Measurements from ENCODE around the gene PCSK2.

PCSK2 gene

DNA sequence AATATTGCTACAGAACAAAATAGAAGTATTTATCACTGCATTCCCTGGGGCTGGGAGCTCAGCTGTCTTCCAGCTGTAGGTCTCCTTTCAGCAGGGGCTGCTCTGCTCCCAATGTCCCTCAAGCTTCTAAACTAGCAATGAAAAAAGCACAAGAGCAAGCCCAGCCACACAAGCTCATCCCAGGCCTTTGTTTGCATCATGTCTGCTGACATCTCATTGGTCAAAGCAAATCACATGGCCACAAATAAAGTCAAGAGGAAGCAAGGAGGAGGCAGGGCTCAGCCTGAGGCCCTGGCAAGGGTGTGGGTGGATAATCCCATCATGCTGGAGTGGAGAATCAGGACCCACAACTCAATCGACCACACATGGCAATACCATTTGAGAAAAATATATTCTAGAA lies 306.6 kb downstream of the PCSK2 start:
- DNase-seq (ENCODE audit: low read depth in 2 of 2): peak in 1 of 2 experiments; percentile 24

DNA sequence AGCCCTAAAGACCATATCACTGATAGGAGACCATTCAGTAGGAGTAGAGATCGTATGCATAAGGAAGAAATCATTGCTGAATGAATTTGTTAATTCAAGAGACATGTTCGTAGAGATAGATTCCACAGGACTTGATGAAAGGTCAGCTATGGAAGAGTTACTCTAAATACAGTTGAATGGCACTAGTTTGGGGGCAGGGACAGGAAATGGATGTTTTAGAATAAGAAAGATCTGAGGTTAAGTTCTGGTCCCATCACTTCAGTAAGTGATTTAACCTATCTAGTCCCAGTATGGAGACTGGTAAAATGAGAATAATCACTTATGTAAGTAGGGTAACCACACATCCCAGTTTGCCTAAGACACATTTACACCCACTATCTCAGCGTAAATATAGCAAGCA lies 307.2 kb downstream of the PCSK2 start:
- no peak for DNase-seq (ENCODE audit: low read depth in 2 of 2)
